ENCODE measurements around the gene CLEC17A. TPM values are rescaled to one million over a fixed set of nuclear protein-coding genes. Genes with fewer than 3 reads are reported as not detected.

The CLEC17A gene
- total and polyA plus RNA-seq, 2 of the 8 experiments (the other 6 are each of a cell fraction or from before 2014, with no cell fraction given) = not detected

DNA sequence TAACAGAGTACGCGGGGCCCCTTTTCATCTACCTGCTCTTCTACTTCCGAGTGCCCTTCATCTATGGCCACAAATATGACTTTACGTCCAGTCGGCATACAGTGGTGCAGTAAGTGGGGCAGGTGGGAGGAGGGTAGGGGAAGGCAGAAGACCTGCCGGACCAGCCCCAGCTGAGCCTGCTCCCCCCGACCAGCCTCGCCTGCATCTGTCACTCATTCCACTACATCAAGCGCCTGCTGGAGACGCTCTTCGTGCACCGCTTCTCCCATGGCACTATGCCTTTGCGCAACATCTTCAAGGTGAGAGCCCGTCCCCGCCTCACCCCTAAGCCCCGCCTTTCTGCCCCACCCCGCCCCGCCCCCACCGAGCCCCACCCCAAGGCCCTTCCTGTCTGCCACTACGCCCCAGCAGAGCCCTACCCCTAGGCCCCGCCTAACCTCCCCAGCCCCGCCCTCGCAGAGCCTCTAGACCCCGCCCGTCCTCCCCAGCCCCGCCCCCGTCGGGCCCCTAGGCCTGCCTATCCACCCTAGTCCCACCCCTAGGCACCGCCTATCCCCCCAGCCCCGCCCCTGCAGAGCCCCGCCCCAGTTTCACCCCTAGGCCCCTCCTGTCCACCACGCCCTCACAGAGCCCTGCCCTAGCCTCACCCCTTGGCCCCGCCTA is 18.8 kb upstream of the CLEC17A start:
- Histone ChIP-seq H2BK15ac (ENCODE audit: low read length) (0 out of 2 replicates have a peak overlapping the region, but pooled peaks have one; percentile 2), H3K9me3 (ENCODE audit: insufficient read depth in 2 of 2, low read depth in 1 of 2, low read length in 1 of 2) (no peaks in the 10 kb centered on the region), H2AK5ac (ENCODE audit: low read depth, low read length) (no peak overlapping the region), H3K14ac (ENCODE audit: insufficient read length) (no peak overlapping the region), H3K56ac (replicated peaks; ENCODE audit: insufficient read length, low read depth, low read length) (no peak overlapping the region), H4K91ac (replicated peaks; ENCODE audit: insufficient read length, low read length) (no peak overlapping the region), H2BK5ac (ENCODE audit: low read depth, low read length) (no peak overlapping the region), H3K79me2 (ENCODE audit: control insufficient read depth in 1 of 2, insufficient read depth in 2 of 2, low read length in 2 of 2) (peaks cover 0 to 12% of the 10 kb centered on the region in 2 experiments; a peak in 1 of 4 replicates), H3K9ac (replicated peaks in 1 of 4; ENCODE audit: extremely low read depth in 1 of 4, low read depth in 3 of 4, low read length in 3 of 4) (no peak overlapping the region), H3K79me1 (ENCODE audit: low read depth, low read length) (peaks cover 5% of the 10 kb centered on the region), H2BK12ac (ENCODE audit: low read depth, low read length) (no peak overlapping the region), H3K4me1 (replicated peaks in 1 of 4; ENCODE audit: control insufficient read depth in 3 of 4, insufficient read depth in 4 of 4, low read length in 3 of 4) (peaks cover 0 to 36% (median 32%) of the 10 kb centered on the region in 4 experiments; a peak in 6 of 7 replicates), H2BK20ac (ENCODE audit: low read length) (no peak overlapping the region), H3K4ac (replicated peaks; ENCODE audit: insufficient read length, low read depth, low read length) (no peak overlapping the region), H3K36me3 (ENCODE audit: control insufficient read depth in 2 of 4, insufficient read depth in 4 of 4, low read length in 3 of 4) (peaks cover 0 to 16% (median 6%) of the 10 kb centered on the region in 4 experiments; a peak in 3 of 8 replicates), H4K20me1 (replicated peaks in 1 of 2; ENCODE audit: control insufficient read depth in 1 of 2, insufficient read depth in 2 of 2, low read length in 2 of 2) (peaks cover 0 to 17% of the 10 kb centered on the region in 2 experiments), H3K4me3 (ENCODE audit: extremely low read depth in 1 of 4, insufficient read depth in 2 of 4, low read depth in 3 of 4, low read length in 4 of 4) (no peak overlapping the region), H4K5ac (ENCODE audit: insufficient read length, low read depth, low read length) (no peak overlapping the region), H4K8ac (ENCODE audit: extremely low read depth, insufficient read depth, low read length) (no peak overlapping the region), H3K23ac (ENCODE audit: insufficient read length) (no peak overlapping the region), H3K27ac (ENCODE audit: low read depth, low read length) (no peak overlapping the region; the same call in 1 of the 2 replicates), H3K27me3 (replicated peaks in 1 of 4; ENCODE audit: control insufficient read depth in 3 of 4, extremely low read depth in 1 of 4, insufficient read depth in 3 of 4, low read length in 3 of 4) (no peaks in the 10 kb centered on the region), H2AFZ (ENCODE audit: low read length) (no peak overlapping the region), H3K18ac (ENCODE audit: extremely low read depth, low read length) (no peak overlapping the region), H2BK120ac (replicated peaks; ENCODE audit: low read depth, low read length) (no peak overlapping the region), H3K23me2 (ENCODE audit: low read depth, low read length) (no peaks in the 10 kb centered on the region), H3K4me2 (ENCODE audit: insufficient read depth in 1 of 2, low read depth in 2 of 2, low read length in 2 of 2) (no peak overlapping the region)
- ChIA-PET CTCF (ENCODE audit: partially characterized antibody) (interaction anchor here (1.0 to 3.1 kb wide), 4 partner anchors 10 to 222 kb away, joined by 3 to 13 read pairs (median 6); partner anchors contain the start of gene ZNF333), POLR2A (ENCODE audit: partially characterized antibody) (interaction anchor here (1.2 to 3.2 kb wide), 2 partner anchors 9 to 14 kb away, joined by 4 to 11 read pairs; partner anchors contain the start of gene NDUFB7)
- WGBS, 2 experiments (ENCODE audit: extremely low coverage in 1 of 2, insufficient coverage in 1 of 2, insufficient read length in 1 of 2, insufficient replicate concordance in 2 of 2, low coverage in 1 of 2, low lambda C conversion rate in 2 of 2, missing lambda C conversion rate in 1 of 2) = 84% methylated on average over 5 of the region's 33 CpGs; no CpG with 5 or more reads in 1 of the 2 experiments
- DNase-seq (ENCODE audit: low read depth in 1 of 2, low spot score in 2 of 2) = peak; percentile 83 to 89
- FAIRE-seq = no peak
- no peak for TF ChIP-seq CHD2 (IDR thresholded peaks at IDR 0.05; ENCODE audit: low read length)
- peak; percentile 91 for TF ChIP-seq CEBPB (IDR thresholded peaks at IDR 0.05; ENCODE audit: low read depth, low read length)
